DMS153 (cell line): Measurements from ENCODE around the gene TMEM234.

Experiments
- DNase-seq: peaks from one replicate; lab custom pipeline; 2025; lab: John Stamatoyannopoulos, UW

TMEM234 gene

DNA sequence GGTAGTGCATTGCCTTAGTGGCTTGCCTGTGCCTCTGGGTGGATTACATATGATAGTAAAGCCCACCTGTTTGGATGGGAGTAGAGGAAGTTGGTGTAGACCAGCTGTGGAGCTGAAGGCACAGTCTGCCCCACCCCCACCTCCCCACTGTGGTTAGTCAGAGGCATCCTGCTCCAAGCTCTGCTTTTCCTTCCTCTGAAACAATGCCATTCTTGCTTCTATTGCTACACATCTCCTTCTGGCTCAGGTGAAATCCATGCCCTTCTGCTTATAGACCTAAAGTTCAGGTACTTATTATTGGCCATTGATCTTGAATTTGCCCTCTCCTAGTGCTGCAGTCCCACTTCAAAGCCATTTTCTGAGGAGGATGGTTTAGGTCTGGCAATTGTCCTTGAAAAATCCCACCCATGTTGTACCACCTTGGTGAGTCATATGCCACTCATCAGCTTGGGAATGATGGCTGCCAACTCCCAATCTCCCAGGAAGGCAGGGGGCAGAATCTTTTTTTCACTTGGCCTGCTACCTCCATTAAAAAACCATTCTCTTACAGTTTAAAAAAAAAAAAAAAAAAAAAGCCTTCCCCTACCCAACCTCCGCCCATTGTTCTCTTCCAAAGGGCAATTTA lies 49.4 kb downstream of the TMEM234 start:
- DNase-seq: no peak

DNA sequence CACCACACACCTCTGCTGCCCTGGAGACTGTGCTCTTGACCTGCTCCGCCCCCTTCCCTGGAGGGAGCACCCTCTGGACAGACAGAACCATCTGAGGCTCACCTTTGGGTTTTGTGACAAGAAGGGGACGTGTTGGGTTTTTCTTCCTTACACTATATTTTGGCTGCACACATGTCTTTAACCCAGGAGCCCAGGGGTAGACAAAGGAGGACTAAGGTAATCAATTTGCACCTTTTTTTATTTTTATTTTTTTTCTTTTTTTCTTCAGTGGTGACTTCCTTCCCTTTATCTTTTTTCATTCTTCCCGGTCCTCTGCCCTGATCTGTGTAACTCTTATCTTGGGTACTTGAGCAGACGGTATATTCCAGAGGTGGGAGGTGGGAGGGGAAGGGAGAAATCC lies 51.2 kb downstream of the TMEM234 start:
- DNase-seq: no peak
